Measurements from ENCODE around the gene OPA3. TPM values are rescaled to one million over a fixed set of nuclear protein-coding genes. Genes with fewer than 3 reads are reported as not detected.
A peak's percentile ranks its signal among the peaks of the same experiment; 100 is the strongest.

OPA3 gene
- total and polyA plus RNA-seq, 12 donors: 4.3 to 34.1 (median 16.7) TPM

GRCh38 chr19:45496349-45496953, 88.2 kb downstream of the OPA3 start:
- TF ChIP-seq CTCF (IDR thresholded peaks at IDR 0.05) (peak in 1 of 6 experiments; percentile 7), POLR2A (IDR thresholded peaks at IDR 0.05) (no peak)
- H3K4me1 ChIP-seq (replicated peaks in 1 of 2): peaks cover 19 to 20% of the 10 kb centered on the region in 2 donors

GRCh38 chr19:45495178-45495577, 89.4 kb downstream of the OPA3 start:
- Histone ChIP-seq H3K27me3 (no peaks in the 10 kb centered on the region), H3K9me3 (replicated peaks in 1 of 3) (no peaks in the 10 kb centered on the region), H3K36me3 (replicated peaks in 1 of 2) (no peaks in the 10 kb centered on the region), H3K27ac (no peak overlapping the region), H3K4me3 (no peak overlapping the region), H3K4me1 (replicated peaks in 1 of 2) (peaks cover 19 to 20% of the 10 kb centered on the region in 2 donors)
- no peak for TF ChIP-seq CTCF (IDR thresholded peaks at IDR 0.05)
- TF ChIP-seq POLR2A (IDR thresholded peaks at IDR 0.05): no peak
- intact Hi-C loops (cut with DNase I): no loop called here
- no peak for DNase-seq
- 77 to 83% (median 79%) methylated on average over 5 of the region's 5 CpGs for whole genome bisulfite sequencing, 4 donors

More at GRCh38 chr19:45496349-45496953, 88.2 kb downstream of the OPA3 start:
- intact Hi-C loops (cut with DNase I): no loop called here
- H3K36me3 ChIP-seq (replicated peaks in 1 of 2): no peaks in the 10 kb centered on the region
- H3K27ac ChIP-seq: no peak overlapping the region
- peak overlapping the region in 3 of 4 donors; percentile 40 to 68 (median 62) for H3K4me3 ChIP-seq
- no peaks in the 10 kb centered on the region for H3K27me3 ChIP-seq
- DNase-seq: peak in 5 of 7 donors; percentile 40 to 59 (median 50)
- 0 to 1% (median 1%) methylated on average over 7 to 54 of the region's 54 CpGs for WGBS, 4 donors
- no peaks in the 10 kb centered on the region for H3K9me3 ChIP-seq (replicated peaks in 1 of 3)

DNA sequence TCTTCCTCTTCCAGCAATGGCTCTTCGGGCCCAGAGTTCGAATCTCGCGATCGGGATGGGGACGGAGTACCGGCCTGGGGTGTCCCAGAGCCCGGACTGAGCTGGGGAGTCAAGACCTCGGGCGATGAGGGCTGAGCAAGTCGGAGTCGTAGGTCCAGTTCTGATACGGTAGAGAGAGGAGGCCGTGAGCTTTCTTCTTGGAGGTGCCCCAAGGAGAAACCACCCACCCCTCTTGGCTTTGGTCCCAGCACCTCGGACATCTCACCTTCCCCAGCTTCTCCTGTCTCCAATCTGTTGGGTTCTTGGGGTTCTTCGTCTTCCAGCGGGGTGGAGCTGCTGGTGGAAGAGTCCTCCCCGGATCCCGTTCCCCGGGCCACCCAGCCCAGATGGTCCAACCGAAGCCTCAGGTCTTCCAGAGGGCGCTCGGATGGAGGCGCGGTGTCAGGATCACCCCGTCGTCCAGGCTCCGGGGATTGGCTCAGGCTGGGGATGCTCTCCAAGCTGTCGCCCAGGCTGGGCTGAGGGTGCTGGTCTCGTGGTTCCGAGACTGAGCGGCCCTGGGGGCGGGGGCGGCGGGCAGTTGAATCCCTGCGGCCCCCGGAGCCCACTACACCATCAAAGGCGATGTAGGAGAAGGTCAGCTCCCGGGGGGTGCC, 90.2 kb downstream of the OPA3 start:
- peak in 1 of 7 donors; percentile 18 for DNase-seq
- Histone ChIP-seq H3K4me1 (replicated peaks in 1 of 2) (peaks cover 17 to 20% of the 10 kb centered on the region in 2 donors), H3K27me3 (no peaks in the 10 kb centered on the region), H3K27ac (no peak overlapping the region), H3K36me3 (replicated peaks in 1 of 2) (no peaks in the 10 kb centered on the region), H3K9me3 (replicated peaks in 1 of 3) (no peaks in the 10 kb centered on the region), H3K4me3 (no peak overlapping the region)
- WGBS, 4 donors: 87 to 95% (median 91%) methylated on average over 31 to 39 of the region's 39 CpGs
- intact Hi-C loops (cut with DNase I): no loop called here
- no peak for TF ChIP-seq CTCF (IDR thresholded peaks at IDR 0.05)
- no peak for TF ChIP-seq POLR2A (IDR thresholded peaks at IDR 0.05)

DNA sequence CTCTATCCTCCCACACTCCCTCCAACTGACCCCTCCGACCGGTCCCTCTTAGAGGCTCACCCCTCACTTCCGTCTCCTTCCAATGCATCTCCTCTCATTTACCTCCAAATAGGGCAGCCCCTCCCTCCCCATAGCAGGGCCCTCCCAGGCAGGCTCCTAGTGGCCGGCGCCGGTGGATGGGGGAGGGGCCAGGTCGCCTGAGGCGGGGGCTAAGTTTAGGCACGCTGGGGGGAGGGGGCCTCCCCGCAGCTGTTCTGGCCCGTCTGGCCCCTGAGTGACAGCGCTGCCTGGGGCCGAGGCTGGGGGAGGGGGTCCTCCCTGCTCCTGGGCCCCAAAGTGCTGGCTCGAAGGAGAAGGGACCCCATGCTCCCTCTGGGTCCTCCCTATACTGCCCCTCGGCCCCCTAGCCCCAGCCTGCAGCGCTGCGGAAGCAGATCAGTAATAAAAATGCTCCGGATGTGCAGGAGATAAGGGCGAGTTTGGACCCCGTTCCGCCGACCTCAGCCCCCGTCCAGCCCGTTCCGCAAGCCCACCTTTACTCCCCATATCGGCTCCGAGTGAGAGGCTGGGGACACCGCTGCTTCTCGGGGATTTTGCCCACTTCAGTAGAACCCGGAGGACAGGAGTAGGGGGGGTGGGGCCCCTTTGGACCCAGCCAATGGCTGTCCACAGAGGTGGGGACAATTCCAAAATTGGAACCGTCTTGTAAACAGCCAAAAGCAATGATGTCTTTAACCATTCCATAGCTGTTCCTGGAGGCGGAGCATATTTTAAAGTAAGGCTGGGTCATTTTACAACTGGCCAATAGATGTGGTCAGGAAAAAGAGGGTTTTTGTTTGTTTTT, 91.8 kb downstream of the OPA3 start:
- Histone ChIP-seq H3K36me3 (replicated peaks in 1 of 2) (no peaks in the 10 kb centered on the region), H3K4me1 (replicated peaks in 1 of 2) (peaks cover 4 to 8% of the 10 kb centered on the region in 2 donors), H3K27ac (peak overlapping the region in 1 of 5 donors; percentile 50), H3K4me3 (peak overlapping the region in 3 of 4 donors; percentile 59 to 73 (median 73)), H3K9me3 (replicated peaks in 1 of 3) (no peaks in the 10 kb centered on the region), H3K27me3 (no peaks in the 10 kb centered on the region)
- intact Hi-C loops (cut with DNase I): no loop called here
- TF ChIP-seq POLR2A (IDR thresholded peaks at IDR 0.05) (no peak), CTCF (IDR thresholded peaks at IDR 0.05) (no peak)
- peak in 5 of 7 donors; percentile 59 to 73 (median 67) for DNase-seq
- 5 to 15% (median 6%) methylated on average over 11 to 32 of the region's 32 CpGs for WGBS, 4 donors

All from adrenal gland (tissue), 12 donors.